BE2C (cell line): ENCODE data around the gene MRPS27.

Source experiments
- DNase-seq: peaks from one replicate; pipeline ENCODE4 v3.0.0-alpha.2; 2020
- H3K27me3 ChIP-seq: fragments of 250-450 bp; sonication (Bioruptor Pico); 2 replicates; pipeline ENCODE4 v1.5.1; 2020; ENCODE audit warnings: mild to moderate bottlenecking
- H3K36me3 ChIP-seq: fragments of 250-450 bp; sonication (Bioruptor Pico); 2 replicates; pipeline ENCODE4 v1.5.1; 2020; ENCODE audit warnings: mild to moderate bottlenecking
- H3K4me1 ChIP-seq: fragments of 250-450 bp; sonication (Bioruptor Pico); 2 replicates; pipeline ENCODE4 v1.5.1; 2020
- H3K4me3 ChIP-seq: 2 replicates; pipeline ENCODE4 v1.5.1; 2011; ENCODE audit warnings: low read depth, low read length
- H3K9me3 ChIP-seq: fragments of 250-450 bp; sonication (Bioruptor Pico); 2 replicates; pipeline ENCODE4 v1.5.1; 2020
- CTCF ChIP-seq: IDR thresholded peaks from 2 replicates; pipeline ENCODE4 v1.5.1; 2012; ENCODE audit warnings: mild to moderate bottlenecking, low read depth, low read length

Gene MRPS27

GRCh38 chr5:72280581-72281069 lies 39.4 kb downstream of the MRPS27 start:
- peak; percentile 81 for TF ChIP-seq CTCF
- Histone ChIP-seq H3K9me3 (no peaks in the 10 kb centered on the region), H3K4me1 (peaks cover 15% of the 10 kb centered on the region), H3K27me3 (no peaks in the 10 kb centered on the region), H3K36me3 (peaks cover 3% of the 10 kb centered on the region; the same call in 1 of the 2 replicates), H3K4me3 (no peak overlapping the region)
- DNase-seq, result peak; percentile 40

GRCh38 chr5:72276219-72276752 lies 43.8 kb downstream of the MRPS27 start:
- Histone ChIP-seq H3K4me3 (no peak overlapping the region), H3K9me3 (no peaks in the 10 kb centered on the region), H3K27me3 (no peaks in the 10 kb centered on the region), H3K4me1 (peaks cover 3% of the 10 kb centered on the region), H3K36me3 (peaks cover 8% of the 10 kb centered on the region)
- TF ChIP-seq CTCF, result no peak
- no peak for DNase-seq

GRCh38 chr5:72273547-72273946 lies 46.5 kb downstream of the MRPS27 start:
- DNase-seq, result no peak
- peaks cover 5% of the 10 kb centered on the region for H3K4me1 ChIP-seq
- H3K4me3 ChIP-seq, result no peak overlapping the region
- no peaks in the 10 kb centered on the region for H3K9me3 ChIP-seq
- H3K36me3 ChIP-seq, result peaks cover 9% of the 10 kb centered on the region
- no peaks in the 10 kb centered on the region for H3K27me3 ChIP-seq
- TF ChIP-seq CTCF, result no peak

- DNase-seq, result no peak
- H3K4me1 ChIP-seq, result peaks cover 9% of the 10 kb centered on the region
- H3K9me3 ChIP-seq, result no peaks in the 10 kb centered on the region
- peaks cover 9% of the 10 kb centered on the region for H3K36me3 ChIP-seq
- TF ChIP-seq CTCF, result no peak
- H3K27me3 ChIP-seq, result no peaks in the 10 kb centered on the region
- no peak overlapping the region for H3K4me3 ChIP-seq
Observed at GRCh38 chr5:72272398-72272797, 47.6 kb downstream of the MRPS27 start.

- H3K4me1 ChIP-seq, result peaks cover 9% of the 10 kb centered on the region
- no peak overlapping the region for H3K4me3 ChIP-seq
- H3K27me3 ChIP-seq, result no peaks in the 10 kb centered on the region
- no peak for DNase-seq
- TF ChIP-seq CTCF, result no peak
- no peaks in the 10 kb centered on the region for H3K9me3 ChIP-seq
- H3K36me3 ChIP-seq, result peaks cover 9% of the 10 kb centered on the region
Observed at GRCh38 chr5:72271702-72272101, 48.3 kb downstream of the MRPS27 start.

GRCh38 chr5:72270037-72270436 lies 50.0 kb downstream of the MRPS27 start:
- peaks cover 9% of the 10 kb centered on the region for H3K36me3 ChIP-seq
- TF ChIP-seq CTCF, result no peak

More at GRCh38 chr5:72270037-72270436, 50.0 kb downstream of the MRPS27 start:
- no peak for DNase-seq
- no peaks in the 10 kb centered on the region for H3K9me3 ChIP-seq
- no peak overlapping the region for H3K4me3 ChIP-seq
- H3K27me3 ChIP-seq, result no peaks in the 10 kb centered on the region
- H3K4me1 ChIP-seq, result peaks cover 18% of the 10 kb centered on the region
